ENCODE measurements around the gene APOL4. TPM values are rescaled to one million over a fixed set of nuclear protein-coding genes. Genes with fewer than 3 reads are reported as not detected.
"Not testable (repeated sequence)": the region's sequence is repeated elsewhere in the genome, so short reads cannot be mapped to it uniquely, and the experiment has no call there.

APOL4 gene
- total RNA-seq, 2 experiments from 2014 or later, result 7.5 to 7.6 TPM

- ChIA-PET POLR2A (interaction anchor here (1.3 to 3.6 kb wide), 2 partner anchors 10 to 59 kb away, joined by 3 to 20 read pairs; partner anchors contain the start of gene APOL2), CTCF (interaction anchor here (1.0 kb wide), 1 partner anchor 50 kb away, joined by 3 read pairs; no protein-coding TSS in a partner anchor)
- H3K27ac Mint-ChIP-seq, H3K4me3 Mint-ChIP-seq, DNase-seq, H3K27me3 Mint-ChIP-seq, H3K9me3 Mint-ChIP-seq: not testable (repeated sequence)
- Mint-ChIP-seq H3K4me1 (peaks cover 24% of the 10 kb centered on the region), H3K36me3 (ENCODE audit: low read depth) (peaks cover 77% of the 10 kb centered on the region)
These were observed 26.8 kb upstream of the APOL4 start for GRCh38 chr22:36228369-36228768.

GRCh38 chr22:36227806-36228205, 26.2 kb upstream of the APOL4 start:
- CTCF ChIA-PET, result interaction anchor here (0.7 to 1.0 kb wide), 2 partner anchors 38 to 50 kb away, joined by 3 read pairs; no protein-coding TSS in a partner anchor
- POLR2A ChIA-PET, result interaction anchor here (1.3 to 3.6 kb wide), 2 partner anchors 11 to 58 kb away, joined by 3 to 20 read pairs; partner anchors contain the start of gene APOL2
- Mint-ChIP-seq H3K4me1 (peaks cover 18% of the 10 kb centered on the region), H3K9me3 (no peaks in the 10 kb centered on the region), H3K27ac (no peak overlapping the region), H3K36me3 (ENCODE audit: low read depth) (peaks cover 71% of the 10 kb centered on the region), H3K27me3 (no peaks in the 10 kb centered on the region), H3K4me3 (no peak overlapping the region)
- DNase-seq, result no peak

- POLR2A ChIA-PET, result interaction anchor here (1.3 to 3.6 kb wide), 2 partner anchors 11 to 58 kb away, joined by 3 to 20 read pairs; partner anchors contain the start of gene APOL2
- Mint-ChIP-seq H3K36me3 (ENCODE audit: low read depth) (peaks cover 68% of the 10 kb centered on the region), H3K27me3 (no peaks in the 10 kb centered on the region), H3K27ac (no peak overlapping the region), H3K4me1 (peaks cover 15% of the 10 kb centered on the region), H3K4me3 (no peak overlapping the region), H3K9me3 (no peaks in the 10 kb centered on the region)
- DNase-seq, result peak; percentile 26
- CTCF ChIA-PET, result interaction anchor here (0.7 to 1.7 kb wide), 2 partner anchors 12 to 38 kb away, joined by 3 to 4 read pairs; partner anchors contain the start of gene APOL2
These were observed 25.8 kb upstream of the APOL4 start for GRCh38 chr22:36227396-36227795.

DNA sequence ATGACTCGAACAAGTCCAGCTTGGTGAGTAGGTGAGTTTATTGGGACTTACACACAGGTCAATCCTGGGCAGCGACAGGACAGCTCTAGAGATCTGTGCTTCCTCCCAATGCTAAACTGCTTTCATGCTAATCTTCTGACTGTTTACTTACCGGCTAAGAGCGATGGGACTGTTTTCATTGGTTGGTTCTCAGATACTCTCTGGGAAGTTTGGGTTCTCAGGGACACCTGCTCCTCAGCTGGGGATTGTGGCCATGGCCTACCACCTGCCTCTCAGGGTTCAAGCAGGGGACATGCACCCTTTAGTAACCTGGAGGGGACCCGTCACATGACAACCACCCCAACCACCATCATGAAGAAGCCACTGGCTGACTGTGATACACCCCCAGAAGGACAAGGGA, 24.6 kb upstream of the APOL4 start:
- peaks cover 15% of the 10 kb centered on the region for H3K4me1 Mint-ChIP-seq
- DNase-seq, result no peak
- ChIA-PET POLR2A (interaction anchor here (3.6 kb wide), 1 partner anchor 12 kb away, joined by 20 read pairs; the partner anchor contains the start of gene APOL2), CTCF (interaction anchor here (0.9 to 1.7 kb wide), 3 partner anchors 9 to 13 kb away, joined by 3 to 5 read pairs (median 4); partner anchors contain the start of gene APOL2)
- H3K27ac Mint-ChIP-seq, result no peak overlapping the region
- peaks cover 2% of the 10 kb centered on the region for H3K27me3 Mint-ChIP-seq
- H3K36me3 Mint-ChIP-seq (ENCODE audit: low read depth), result peaks cover 56% of the 10 kb centered on the region
- H3K4me3 Mint-ChIP-seq, result no peak overlapping the region
- no peaks in the 10 kb centered on the region for H3K9me3 Mint-ChIP-seq

- H3K4me3 Mint-ChIP-seq, result no peak overlapping the region
- peaks cover 6% of the 10 kb centered on the region for H3K27me3 Mint-ChIP-seq
- DNase-seq, result no peak
- peaks cover 14% of the 10 kb centered on the region for H3K4me1 Mint-ChIP-seq
- peaks cover 49% of the 10 kb centered on the region for H3K36me3 Mint-ChIP-seq (ENCODE audit: low read depth)
- ChIA-PET CTCF (interaction anchor here (1.5 to 1.6 kb wide), 2 partner anchors 11 to 13 kb away, joined by 3 to 5 read pairs; no protein-coding TSS in a partner anchor), POLR2A (interaction anchor here (3.6 kb wide), 1 partner anchor 13 kb away, joined by 20 read pairs; the partner anchor contains the start of gene APOL2)
- no peak overlapping the region for H3K27ac Mint-ChIP-seq
- H3K9me3 Mint-ChIP-seq, result no peaks in the 10 kb centered on the region
These were observed 23.8 kb upstream of the APOL4 start for GRCh38 chr22:36225333-36225922.

- Mint-ChIP-seq H3K27me3 (peaks cover 10% of the 10 kb centered on the region), H3K4me1 (peaks cover 16% of the 10 kb centered on the region), H3K4me3 (no peak overlapping the region), H3K36me3 (ENCODE audit: low read depth) (peaks cover 38% of the 10 kb centered on the region), H3K9me3 (no peaks in the 10 kb centered on the region), H3K27ac (no peak overlapping the region)
- CTCF ChIA-PET, result interaction anchor here (1.1 to 1.5 kb wide), 3 partner anchors 14 to 158 kb away, joined by 3 read pairs; no protein-coding TSS in a partner anchor
- DNase-seq, result no peak
- POLR2A ChIA-PET, result no interaction called here
These were observed 22.6 kb upstream of the APOL4 start for GRCh38 chr22:36224245-36224644.

DNA sequence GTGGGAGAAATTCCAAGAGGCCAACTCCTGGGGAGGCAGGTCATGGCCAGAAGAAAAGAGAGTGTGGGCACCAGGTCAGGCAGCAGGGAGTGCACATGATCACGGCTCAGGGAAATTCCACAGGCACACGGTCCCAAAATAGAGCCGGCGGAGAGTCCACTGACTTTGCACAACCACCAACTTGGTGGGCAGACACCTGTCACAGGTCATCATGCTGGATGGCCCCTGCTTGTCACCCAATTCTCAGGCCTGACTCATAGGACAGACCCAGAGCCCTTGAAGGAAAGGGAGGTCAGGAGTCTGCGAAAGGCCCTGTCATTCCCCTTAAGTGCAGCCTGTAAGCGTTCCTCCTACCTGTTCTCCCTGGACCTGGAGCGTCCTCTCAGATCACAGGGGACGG, 21.9 kb upstream of the APOL4 start:
- Mint-ChIP-seq H3K4me3 (no peak overlapping the region), H3K27me3 (peaks cover 17% of the 10 kb centered on the region), H3K4me1 (peaks cover 16% of the 10 kb centered on the region), H3K9me3 (no peaks in the 10 kb centered on the region), H3K27ac (no peak overlapping the region), H3K36me3 (ENCODE audit: low read depth) (peaks cover 30% of the 10 kb centered on the region)
- DNase-seq, result no peak
- ChIA-PET CTCF (no interaction called here), POLR2A (no interaction called here)

DNA sequence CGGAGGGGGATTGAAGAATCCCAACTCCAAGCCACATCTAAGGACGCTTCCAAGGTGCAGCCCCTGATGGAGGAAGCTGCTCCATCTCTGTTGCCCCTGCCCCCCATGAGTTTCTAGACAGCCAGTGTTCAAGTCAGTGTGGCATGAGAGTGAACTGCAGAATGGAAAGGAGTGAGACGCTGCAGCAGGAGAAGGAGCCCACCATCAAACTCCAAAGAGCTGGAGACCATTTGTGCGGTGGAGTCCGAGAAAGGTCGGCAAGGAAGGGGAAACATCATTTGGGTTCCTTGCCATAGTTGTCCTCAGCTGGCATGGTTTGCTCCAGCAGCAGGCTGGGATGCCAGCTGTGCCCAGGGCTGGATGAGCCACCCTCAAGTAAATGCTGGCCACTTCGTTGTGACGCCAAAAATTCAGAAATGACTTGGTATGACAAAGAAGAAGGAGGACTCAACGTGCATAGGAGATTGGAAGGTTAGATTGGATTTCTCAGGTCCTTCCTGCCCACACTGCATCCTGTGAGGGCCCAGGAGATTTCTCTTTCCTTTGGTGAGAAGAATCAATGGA, 21.4 kb upstream of the APOL4 start:
- peaks cover 26% of the 10 kb centered on the region for H3K36me3 Mint-ChIP-seq (ENCODE audit: low read depth)
- H3K9me3 Mint-ChIP-seq, result no peaks in the 10 kb centered on the region
- CTCF ChIA-PET, result interaction anchor here (1.0 kb wide), 1 partner anchor 15 kb away, joined by 3 read pairs; no protein-coding TSS in a partner anchor
- POLR2A ChIA-PET, result no interaction called here
- H3K27ac Mint-ChIP-seq, result no peak overlapping the region
- peaks cover 14% of the 10 kb centered on the region for H3K4me1 Mint-ChIP-seq
- H3K4me3 Mint-ChIP-seq, result no peak overlapping the region
- DNase-seq, result no peak
- peaks cover 22% of the 10 kb centered on the region for H3K27me3 Mint-ChIP-seq

DNA sequence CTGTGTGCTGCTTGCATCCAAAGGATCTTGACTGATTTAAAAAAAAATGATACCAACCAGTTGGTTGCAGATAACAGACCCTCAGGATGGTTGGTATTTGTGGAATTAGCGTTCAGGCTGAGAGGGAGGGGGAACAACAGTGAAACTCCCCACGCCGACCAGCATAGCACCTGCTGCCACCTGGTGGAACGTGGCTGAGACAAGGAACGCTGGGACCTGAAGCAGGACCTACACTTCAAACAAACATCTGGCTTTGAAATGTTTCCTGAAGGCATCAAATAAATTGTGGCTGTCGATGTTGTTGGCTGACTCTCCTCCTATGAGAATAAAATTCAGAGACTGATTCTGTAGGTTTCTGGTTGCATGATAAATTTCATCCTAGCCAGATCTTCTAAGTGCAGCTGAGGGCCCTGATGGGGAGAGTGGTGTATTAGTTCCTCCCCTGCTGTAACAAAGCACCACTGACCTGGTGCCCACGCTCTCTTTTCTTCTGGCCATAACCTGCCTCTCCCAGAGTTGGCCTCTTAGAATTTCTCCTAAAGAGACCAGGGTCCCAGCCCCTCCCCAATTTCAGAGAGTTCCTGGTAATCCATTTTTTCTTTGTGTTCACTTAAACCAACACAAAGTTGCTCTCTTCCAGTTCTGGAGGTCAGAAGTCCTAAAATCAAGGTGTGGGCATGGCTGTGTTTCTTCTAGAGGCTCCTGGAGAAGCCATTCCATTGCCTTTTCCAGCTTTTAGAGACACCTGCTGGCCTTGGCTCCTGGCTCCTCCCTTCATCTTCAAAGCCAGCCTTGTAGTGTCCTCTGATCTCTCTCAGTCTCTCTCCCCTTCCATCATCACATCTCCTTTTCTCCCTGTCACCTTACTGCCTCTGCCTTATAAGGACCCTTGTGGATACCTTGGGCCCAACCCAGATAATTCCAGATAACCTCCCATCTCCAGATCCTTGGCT, 20.5 kb upstream of the APOL4 start:
- ChIA-PET CTCF (interaction anchor here (0.9 to 2.3 kb wide), 7 partner anchors 16 to 264 kb away, joined by 3 to 15 read pairs (median 4); partner anchors contain the start of gene APOL2), POLR2A (no interaction called here)

DNA sequence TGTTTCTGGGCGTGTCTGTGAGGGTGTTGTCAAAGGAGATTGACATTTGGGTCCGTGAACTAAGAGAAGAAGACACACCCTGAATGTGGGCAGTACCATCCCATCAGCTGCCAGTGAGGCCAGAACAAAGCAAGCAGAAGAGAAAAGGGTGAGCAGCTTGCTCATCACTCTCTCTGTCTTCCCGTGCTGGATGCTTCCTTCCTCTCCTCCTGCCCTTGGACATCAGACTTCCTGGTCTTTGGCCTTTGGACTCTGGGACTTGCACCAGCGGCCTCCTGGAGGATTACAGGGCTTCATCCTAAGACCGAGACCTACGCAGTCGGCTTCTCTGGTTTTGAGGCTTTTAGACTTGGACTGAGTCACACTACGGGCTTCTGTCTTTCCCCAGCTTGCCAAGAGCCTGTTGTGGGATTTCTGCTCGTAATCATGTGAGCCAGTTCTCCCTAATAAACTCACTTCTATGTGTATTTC, 18.9 kb upstream of the APOL4 start:
- no peak overlapping the region for H3K27ac Mint-ChIP-seq
- peaks cover 41% of the 10 kb centered on the region for H3K27me3 Mint-ChIP-seq
- ChIA-PET CTCF (interaction anchor here (0.8 to 2.3 kb wide), 6 partner anchors 12 to 83 kb away, joined by 3 to 15 read pairs (median 4); no protein-coding TSS in a partner anchor), POLR2A (no interaction called here)
- no peak overlapping the region for H3K4me3 Mint-ChIP-seq
- peaks cover 11% of the 10 kb centered on the region for H3K4me1 Mint-ChIP-seq
- DNase-seq, result no peak
- H3K9me3 Mint-ChIP-seq, result no peaks in the 10 kb centered on the region
- peaks cover 6% of the 10 kb centered on the region for H3K36me3 Mint-ChIP-seq (ENCODE audit: low read depth)

More for the DNA sequence above, 20.5 kb upstream of the APOL4 start:
- peak; percentile 58 for DNase-seq
- Mint-ChIP-seq H3K27ac (no peak overlapping the region), H3K9me3 (no peaks in the 10 kb centered on the region), H3K4me1 (peaks cover 11% of the 10 kb centered on the region), H3K4me3 (no peak overlapping the region), H3K36me3 (ENCODE audit: low read depth) (peaks cover 19% of the 10 kb centered on the region), H3K27me3 (peaks cover 30% of the 10 kb centered on the region)

- H3K27me3 Mint-ChIP-seq, result peaks cover 54% of the 10 kb centered on the region
- peaks cover under 1% of the 10 kb centered on the region for H3K36me3 Mint-ChIP-seq (ENCODE audit: low read depth)
These were observed 17.1 kb upstream of the APOL4 start for GRCh38 chr22:36218648-36219193.

GRCh38 chr22:36215981-36216380, 14.4 kb upstream of the APOL4 start:
- Mint-ChIP-seq H3K9me3 (no peaks in the 10 kb centered on the region), H3K4me1 (peaks cover 7% of the 10 kb centered on the region), H3K36me3 (ENCODE audit: low read depth) (no peaks in the 10 kb centered on the region), H3K27ac (no peak overlapping the region), H3K4me3 (no peak overlapping the region), H3K27me3 (peaks cover 77% of the 10 kb centered on the region)
- ChIA-PET POLR2A (interaction anchor here (1.5 kb wide), 1 partner anchor 62 kb away, joined by 3 read pairs; no protein-coding TSS in a partner anchor), CTCF (interaction anchor here (1.5 to 1.8 kb wide), 5 partner anchors 14 to 271 kb away, joined by 3 to 5 read pairs (median 3); partner anchors contain the start of gene APOL2)
- DNase-seq, result no peak

More at GRCh38 chr22:36218648-36219193, 17.1 kb upstream of the APOL4 start:
- no peak for DNase-seq
- ChIA-PET POLR2A (no interaction called here), CTCF (interaction anchor here (0.9 to 1.4 kb wide), 2 partner anchors 24 to 268 kb away, joined by 3 read pairs; no protein-coding TSS in a partner anchor)
- Mint-ChIP-seq H3K4me1 (peaks cover 11% of the 10 kb centered on the region), H3K27ac (no peak overlapping the region), H3K4me3 (no peak overlapping the region), H3K9me3 (no peaks in the 10 kb centered on the region)

Measured in activated CD4-positive, alpha-beta memory T cell treated with anti-CD3 and anti-CD28 coated beads, Interleukin-2, amount 10 ng/mL, durations not matched to agents 7 days and 5 days (primary cell).